Measurements from ENCODE around the gene TRMT1.

TRMT1 gene

DNA sequence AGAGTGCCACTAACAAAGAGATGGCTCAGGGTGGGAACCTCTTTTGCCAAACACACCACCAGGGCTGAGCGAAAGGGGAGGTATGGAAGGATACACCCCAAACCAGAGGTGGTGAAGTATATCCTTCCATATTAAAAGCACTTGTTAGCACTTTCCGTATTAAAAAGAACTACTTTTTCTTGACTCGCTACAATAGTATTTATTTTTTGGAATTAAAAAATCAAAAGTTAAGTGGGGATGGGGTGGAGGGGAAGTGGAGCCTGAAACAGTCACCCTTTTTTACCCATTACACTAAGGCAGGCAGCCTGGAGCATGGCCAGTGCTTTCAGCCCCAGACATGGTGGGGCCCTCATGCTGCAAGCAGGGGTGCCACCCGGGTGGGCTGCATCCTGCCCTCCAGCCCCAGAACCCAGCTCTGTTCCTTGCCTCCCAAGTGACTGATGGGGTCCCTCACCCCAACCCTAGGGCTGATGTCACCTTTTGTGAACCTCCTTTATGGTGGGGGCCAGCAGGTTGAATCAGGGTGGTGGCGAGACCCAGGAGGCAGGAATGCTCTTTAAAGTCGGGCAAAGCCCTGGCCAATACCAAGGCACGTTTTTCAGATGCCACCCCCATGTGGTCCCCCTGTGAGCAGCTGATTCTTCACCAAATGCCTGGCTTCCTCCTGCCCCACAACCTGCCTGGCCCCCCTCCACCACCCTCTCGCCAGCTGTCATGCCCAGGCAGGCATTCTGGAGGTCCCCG, 44.9 kb downstream of the TRMT1 start:
- DNase-seq (ENCODE audit: low spot score) = no peak

DNA sequence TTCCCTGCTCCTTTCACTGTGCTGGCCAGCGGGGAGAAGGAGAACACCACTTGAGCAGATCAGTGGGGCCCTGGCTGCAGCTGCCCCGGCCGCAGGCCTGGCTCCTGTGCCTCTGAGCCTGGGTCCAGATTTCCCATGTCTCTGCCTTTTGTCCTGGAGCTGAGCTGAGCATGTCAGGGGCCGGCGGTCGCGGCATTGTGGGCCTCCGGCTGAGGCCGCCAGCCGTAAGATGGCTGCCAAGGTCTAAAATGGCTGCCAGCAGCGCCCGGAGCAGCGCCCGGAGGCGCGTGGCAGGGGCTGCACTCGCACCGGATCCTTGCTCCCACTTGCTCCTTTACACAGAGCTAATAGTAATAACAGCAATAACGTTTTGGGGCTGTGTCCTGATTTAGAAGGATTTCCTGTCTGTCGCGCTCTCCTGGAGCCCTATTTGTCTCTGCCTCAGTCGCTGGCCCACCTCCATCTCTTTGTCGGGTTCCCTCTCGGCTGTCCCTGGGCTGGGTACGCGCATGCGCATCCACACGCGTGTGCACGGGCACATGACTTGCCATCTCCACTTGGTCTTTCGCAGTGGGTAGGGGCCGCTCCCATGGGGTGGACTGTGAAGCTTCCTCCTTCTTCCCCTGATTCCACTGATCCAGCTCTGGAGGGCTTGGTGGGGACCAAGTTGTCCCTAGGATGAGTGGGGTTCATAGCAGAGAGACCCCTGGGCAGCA, 46.0 kb downstream of the TRMT1 start:
- peak; percentile 82 for DNase-seq (ENCODE audit: low spot score)

DNA sequence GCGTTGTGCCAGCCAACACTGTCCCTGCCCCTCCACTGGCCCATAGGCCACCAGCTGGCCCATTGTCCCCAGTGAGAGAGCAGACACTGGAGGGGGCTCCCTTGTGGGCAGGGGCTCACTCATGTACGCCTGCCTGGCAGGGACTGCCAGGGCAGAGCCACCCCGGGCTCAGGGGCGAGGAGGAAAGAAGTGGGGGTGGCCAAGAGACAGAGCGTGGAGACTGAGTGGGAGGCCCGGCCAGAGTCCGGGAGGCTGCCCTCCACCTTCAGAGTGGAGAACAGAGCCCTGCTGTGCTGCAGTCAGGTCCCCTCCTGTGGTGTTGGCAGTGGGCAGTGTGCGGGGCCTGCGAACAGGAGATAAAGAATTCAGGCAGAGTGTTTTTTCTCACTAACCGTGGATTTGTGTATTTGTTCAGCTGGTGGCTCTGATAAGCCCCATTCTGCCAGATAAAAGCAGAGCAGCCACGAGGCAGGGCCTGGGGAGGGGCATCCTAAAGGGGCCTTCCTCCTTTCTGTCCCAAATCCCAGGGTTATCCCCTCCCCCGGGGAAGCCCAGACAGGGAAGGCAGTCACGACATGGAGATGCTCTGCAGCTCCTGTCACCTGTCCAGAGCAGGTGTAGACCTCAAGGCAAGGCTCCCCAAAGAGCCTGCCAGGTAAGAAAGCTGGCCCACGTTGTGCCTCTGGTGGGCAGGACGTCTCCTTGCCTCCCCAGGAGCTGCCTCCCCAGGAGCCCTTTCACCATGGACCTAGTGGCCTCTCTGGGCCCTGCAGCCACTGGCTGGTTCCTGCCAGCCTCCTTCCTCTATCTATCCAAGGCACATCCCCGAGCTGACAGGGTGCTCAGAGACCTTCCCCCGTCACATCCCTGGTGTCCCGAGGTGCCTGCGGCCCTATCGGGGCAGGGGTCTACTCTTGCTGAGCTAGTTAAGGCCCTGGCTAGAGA, 46.9 kb downstream of the TRMT1 start:
- no peak for DNase-seq (ENCODE audit: low spot score)

DNA sequence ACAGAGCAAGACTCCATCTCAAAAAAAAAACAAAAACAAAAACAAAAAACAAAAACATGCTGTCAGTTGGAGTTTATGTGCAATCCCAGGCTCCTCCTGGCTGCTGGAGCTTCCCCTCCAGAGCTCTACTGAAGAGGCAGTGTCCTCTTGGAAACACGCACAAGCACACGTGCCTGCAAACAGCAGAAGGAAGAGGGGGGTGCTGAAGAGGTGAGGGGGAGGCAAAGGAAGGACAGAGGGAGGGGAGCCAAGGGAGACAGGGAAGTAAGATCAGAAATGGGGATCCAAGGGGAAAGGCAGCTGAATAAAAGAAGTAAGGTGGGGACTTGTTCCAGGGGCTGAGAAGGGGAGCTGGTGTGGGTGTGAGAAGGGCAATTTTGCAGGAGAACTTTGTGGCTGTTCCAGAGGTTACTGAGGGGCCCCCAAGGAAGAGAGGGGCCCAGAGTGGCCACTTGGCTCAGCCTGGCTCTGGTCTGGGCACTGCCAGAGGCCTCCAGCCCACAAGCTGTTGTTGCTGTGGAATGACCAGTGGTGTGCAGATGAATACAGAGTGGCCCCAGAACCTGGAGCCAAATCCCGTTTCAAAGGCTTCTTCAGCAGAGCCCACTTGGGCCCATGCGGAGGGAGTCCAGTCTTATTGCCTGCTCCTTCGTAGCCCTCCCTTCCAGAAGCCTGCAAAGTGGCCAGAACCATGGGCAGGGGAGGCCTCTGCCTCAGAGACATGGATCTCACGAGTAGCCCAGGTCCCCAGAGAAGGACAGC, 48.3 kb downstream of the TRMT1 start:
- DNase-seq (ENCODE audit: low spot score) = peak; percentile 55

DNA sequence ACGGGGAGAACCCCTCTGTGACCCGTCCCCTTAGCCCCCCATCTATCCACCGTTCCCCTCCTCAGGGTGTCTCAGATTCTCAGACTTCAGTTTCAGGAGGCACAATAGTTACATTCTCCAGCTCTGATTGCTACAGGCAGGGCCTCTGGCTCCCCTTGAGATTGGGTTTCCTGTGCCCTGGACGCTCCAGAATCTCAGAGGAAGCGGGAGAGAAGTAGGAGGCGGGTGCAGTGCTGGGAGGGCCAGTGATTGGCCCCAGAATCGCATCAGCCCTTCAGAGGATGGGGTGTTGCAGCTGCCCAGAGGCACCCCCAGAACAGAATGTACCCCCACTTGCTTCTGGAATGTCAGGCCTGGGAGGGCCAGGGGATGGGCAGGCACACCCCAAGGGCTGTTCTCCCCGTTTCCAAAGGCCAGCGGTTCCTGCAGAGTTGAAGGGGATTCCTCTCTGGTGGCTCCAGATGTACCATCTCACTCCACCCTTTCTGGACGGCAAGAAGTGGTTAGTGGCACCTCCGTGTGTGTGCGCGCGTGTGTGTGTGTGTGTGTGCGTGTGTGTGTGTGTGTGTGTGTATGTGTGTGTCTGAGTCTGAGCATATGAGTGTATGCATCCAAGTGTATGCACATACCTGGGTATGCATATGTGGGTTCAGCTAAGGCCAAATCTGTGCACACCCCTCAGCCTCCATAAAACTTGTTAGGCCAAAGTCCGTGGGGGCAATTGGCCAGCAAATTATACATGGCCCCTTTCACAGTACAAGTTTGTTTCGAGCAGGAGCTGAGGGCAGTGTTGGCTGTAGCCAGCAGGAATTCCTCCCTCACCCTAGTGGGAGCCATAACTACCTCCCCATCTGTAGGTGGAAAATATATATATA, 49.4 kb downstream of the TRMT1 start:
- no peak for DNase-seq (ENCODE audit: low spot score)

DNA sequence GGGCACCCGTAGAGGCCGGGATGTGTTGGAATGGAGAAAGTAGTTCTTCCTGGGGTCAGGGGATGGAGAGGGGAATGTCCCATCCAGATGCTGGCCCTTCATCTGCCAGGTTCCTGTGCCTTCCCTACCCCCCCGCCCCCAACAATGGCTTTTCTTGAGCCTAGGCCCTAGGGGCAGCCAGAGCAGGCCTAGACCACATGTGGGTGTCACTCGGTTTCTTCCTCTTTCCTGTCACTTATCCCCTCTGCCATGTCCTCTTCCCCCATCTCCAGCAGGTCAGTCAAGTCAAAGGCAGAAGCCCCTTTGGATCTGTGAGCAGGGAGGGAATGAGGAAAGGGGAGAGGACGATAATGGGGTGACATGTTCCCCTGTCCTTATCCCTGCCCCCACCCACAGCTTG, 50.3 kb downstream of the TRMT1 start:
- DNase-seq (ENCODE audit: low spot score) = no peak

DNA sequence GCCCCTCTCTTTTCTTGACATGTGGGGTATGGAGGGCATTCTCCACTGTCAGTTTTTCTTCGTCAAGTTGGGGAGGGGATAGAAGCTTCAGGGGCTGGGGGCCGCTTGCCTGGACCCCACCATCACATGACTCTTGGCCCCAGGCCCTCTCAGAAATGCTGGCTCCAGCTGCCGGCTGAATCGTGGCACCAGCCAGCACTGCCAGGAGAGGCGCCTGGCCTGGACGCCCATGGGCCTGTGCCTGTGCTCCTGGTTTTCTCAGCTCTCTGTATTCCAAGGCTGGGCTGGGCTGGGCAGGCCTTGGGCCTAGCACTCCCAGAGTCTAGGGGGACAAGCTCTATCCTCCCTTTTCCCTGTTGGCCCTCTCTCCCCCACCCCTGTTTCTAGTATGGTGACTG, 52.4 kb downstream of the TRMT1 start:
- DNase-seq (ENCODE audit: low spot score) = no peak

DNA sequence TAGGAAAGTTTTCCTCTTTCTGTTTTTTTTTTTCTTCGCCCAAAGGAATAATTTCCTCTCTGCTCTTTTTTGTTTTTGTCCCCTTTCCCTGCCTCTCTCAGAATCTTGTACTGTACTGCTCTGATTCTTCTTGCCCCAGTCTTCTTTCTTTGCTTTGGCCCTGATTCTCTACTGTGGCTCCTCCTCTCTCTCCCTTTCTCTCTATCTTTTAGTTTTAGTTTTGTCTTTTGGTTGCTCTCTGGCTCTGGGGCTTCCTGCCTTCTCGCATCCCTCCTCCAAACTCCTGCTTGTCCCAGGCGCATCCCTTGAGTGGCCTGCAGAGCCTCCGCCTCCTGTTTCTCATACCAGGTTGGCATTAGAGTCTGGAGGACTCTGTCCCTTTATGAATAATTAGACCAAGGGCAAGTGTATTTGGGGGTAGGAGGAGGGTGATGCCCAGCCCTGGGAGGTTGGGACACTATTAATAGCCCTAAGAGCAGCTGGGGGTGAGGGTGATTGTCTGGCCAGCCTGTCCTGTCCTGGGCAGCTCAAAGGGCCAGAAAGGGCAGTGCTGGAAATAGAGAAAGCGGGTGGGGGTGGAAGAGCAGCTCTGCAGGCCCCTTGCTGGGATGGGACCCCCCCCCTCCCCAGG, 53.0 kb downstream of the TRMT1 start:
- DNase-seq (ENCODE audit: low spot score) = no peak

DNA sequence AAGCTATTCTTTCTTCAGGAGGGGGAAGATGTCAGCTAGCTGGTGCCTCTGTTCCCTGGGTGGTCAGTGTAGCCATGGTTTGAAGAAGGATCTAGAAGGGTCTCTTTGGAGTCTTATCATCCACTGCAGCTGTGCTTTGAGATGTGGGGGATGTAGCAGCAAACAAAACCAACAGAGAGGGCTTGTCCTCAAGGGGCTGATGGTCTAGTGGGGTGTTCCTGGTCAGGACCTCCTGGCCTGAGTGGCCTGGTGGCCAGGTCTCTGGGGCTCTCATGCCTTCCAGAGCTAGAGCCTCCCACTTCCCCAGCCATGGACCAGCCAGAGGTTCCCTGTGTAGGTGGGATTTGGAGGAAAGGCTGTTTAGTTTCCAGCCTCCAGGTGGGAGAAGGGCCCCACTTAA, 54.2 kb downstream of the TRMT1 start:
- no peak for DNase-seq (ENCODE audit: low spot score)

DNA sequence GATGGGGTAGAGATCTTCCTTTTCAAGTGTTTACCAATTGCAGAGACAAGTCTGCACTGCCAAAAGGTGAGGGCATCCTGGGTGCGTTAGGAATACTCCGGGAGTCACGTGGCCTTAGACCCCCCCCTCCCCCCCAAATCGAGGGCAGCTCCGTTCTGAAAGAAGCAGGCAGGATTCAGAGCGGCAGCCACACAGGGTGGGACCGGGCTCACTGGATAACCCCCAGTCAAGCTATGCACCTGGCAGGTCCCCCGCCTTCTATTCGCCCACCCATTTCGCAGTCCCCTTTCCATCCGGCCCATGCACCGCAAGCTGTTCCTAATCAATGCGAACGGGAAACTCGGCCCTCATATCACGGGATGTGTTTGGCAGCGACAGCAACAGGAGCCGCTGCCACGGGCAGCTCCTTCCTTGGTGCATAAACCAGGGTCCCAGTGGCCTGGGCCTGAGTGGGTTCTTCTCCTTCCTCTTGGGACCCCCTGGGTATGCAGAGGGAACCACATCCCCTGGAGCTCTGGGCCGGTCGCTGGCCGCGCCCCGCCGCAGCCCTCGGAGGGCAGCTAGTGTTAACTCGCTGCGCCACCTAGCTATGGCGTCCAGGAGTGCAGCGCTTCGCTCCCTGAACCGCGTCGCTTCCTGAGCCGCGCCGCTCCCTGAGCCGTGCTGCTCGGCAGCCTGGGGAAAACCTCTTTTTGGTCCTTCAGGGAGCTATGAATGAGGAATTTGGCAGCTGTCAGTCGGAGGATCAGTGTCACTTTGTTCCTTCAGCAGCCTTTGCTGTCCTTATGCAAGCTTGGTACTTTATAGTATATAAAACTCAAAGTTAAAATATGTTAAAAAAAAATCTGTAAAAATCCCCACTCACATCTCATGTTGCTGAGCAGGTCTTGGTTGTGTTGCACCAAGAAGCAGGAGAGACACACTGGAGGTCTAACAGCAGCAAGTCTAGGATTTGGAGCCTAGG, 55.3 kb downstream of the TRMT1 start:
- peak; percentile 86 for DNase-seq (ENCODE audit: low spot score)

DNA sequence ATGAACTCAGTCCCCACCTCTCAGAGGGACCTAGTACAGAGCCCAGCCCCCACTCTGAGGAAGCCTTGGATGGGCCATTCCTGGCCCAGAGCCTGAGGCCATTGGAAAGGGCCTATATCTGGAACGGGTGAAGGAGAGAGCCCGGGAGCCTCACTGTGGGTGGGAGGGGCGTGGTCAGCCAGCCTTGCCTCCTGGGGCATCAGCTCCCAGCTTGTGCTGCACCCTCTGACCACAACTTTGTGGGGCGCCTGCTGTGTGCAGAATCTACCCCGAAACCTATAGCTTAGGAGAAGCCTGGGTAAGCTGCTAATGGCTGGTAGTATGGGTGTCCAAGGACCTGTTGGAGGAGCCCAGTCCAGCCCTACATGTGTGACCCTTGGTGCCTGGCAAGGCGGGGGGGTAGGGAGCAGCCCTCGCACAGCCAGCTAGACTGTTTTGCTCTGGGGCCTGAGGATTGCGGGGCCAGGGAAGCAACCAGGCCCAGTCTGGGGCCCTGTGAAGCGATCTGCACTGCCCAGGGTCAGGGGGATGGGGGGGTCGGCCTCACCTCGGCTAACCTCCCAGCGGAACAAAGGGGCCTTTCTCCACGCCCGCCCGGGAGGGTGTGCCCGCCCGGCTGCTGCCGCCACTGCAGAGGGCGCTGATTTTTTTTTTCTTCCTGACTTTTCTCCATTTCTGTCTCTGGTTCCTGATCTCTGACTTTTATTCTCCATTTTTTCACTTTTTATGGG, 56.1 kb downstream of the TRMT1 start:
- DNase-seq (ENCODE audit: low spot score) = no peak

DNA sequence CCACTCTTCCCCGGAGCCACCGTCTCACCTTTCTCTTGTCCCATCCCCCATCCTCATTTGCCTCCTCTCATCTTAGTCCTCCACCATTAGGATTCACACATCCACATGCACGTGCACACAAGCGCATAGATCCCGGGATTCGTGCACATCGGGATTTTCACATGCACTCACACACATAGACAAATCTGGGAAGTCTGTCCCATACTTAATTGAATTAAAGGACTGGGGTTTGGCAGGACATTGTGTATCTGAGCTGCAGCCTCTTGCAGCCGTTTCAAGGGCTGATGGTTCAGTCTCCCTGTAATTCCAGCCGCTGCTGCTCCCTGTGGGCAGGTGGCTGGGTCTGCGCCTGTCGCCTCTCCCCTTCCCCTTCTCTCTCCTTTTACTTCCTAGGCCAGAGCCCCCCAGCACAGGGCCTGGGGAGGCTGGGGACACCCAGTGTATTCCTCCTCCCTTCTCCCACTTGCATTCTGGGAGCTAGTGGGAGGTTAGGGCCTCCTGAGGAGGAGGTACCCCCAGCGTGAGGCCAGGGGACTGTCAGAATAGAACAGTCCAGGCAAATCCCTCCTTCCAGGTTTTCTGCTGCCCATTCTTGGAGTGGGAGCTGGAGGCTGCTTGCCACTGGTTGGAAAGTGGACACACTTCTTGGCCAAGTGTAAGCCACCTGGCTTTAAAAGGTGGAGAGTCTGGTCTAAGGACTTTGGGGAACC, 57.4 kb downstream of the TRMT1 start:
- DNase-seq (ENCODE audit: low spot score) = peak; percentile 69

DNA sequence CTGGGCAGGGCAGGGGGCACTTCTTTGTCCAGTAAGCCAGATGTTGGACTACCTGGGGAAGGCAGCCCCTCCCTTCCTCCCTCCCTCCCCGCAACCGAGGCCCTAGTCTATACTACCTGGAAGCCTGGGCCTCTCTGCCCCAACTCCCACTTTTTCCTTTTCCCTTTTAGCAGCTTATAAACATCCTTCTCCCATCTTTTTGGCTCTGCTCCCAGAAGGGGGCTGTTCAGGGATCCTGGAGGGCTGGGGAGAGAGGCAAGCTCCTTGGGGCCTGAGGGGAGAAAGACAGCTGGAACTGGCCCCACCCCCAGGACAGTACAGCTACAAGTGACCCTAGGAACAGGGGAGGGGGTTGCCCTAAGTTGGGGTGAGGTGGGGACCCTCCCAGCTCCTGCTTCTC, 58.8 kb downstream of the TRMT1 start:
- DNase-seq (ENCODE audit: low spot score) = no peak

DNA sequence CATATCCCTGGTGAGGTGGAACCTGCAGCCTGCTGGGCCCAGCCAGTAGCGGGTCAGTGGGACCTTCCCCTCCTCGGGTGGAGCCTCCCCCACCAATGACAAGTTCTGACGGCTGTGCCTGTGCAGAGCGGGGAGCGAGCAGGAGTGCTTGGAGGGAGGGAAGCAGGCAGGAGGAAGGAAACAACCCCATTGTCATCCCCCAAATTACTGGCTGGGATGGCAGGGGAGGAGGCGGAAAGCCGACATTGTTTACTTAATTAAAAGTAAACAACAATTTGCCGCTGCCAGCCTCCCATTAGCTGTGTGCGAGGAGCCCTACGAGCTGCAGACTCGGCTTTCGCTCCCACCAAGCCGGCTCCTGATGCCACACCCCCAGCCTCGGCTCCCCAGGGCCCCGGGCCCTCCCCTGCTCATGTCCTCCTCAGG, 59.4 kb downstream of the TRMT1 start:
- DNase-seq (ENCODE audit: low spot score) = no peak

DNA sequence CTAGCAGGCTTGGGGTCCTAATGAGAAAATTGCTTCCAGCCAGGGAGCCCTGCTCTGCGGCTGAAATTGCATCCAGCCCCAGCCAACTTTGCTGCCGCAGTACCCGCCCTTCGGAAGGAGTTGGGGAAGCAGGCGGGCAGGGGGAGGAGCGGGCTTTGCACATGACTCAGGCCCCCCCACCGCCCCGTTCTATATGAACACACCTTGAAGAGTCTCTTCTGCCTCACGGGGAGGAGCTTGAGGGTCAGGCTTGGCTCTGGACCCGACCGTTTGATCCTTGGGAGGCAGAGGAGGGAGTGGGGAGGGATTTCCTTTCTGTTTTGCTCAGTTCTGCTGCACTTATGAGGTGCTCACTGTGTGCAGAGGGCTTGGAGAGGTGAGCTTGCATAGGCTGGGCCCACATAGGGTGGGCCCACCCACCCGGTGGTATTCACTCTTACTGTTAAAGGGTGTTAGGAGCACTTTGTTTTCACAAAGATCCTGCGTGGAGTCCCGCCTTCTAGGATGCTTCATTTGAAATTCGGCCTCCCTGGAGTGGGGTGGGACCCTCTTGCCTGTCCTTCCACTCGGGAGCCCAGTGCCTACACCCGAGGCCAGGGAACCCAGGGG, 60.4 kb downstream of the TRMT1 start:
- DNase-seq (ENCODE audit: low spot score) = peak; percentile 87

DNA sequence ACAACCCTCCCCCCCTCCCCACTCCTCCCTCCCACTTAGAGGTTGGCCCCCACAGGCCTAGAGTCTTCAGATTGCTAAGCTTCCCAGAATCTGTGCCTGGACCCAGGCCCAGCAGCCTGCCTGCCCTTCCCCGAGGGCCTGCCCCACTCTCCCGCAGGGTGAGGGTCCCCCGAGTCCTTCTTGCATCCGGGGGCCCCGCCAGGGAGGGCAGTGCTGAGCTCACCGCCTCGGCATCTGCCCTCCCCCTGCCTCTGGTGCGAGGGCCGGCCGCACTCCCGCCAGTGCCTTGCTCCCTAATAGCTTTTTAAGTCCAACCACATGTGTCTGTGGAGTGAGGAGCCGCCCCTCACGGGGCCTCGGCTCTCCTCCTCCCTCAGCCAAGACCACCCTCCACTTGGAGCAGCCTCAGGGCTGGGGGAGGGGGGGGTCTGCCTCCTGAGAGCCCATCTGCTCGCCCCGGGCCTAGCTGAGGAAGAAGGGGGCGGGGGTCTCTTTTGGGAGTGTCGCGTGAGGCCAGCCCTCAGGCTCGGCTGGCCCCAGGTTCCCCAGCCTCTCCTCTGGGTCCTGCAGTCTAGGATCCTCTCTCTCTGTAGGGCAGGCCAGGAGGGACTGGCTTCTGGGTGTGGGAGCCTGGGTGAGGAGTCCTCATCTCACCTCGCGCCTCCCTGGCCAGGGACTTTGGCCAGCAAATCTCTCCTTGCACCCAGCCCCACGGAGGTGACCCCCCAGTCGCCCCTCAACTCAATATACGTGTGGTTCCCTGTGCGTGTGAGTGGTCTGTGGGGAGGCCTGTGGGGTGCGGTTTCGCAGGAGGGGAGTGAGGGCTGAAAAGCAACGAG, 61.1 kb downstream of the TRMT1 start:
- peak; percentile 61 for DNase-seq (ENCODE audit: low spot score)

Data from cerebellar cortex (tissue), 1 donor.